HG03196 (cell line): ENCODE data around the gene RNF11.

Experiments used
- ATAC-seq: cut with Tn5 transposase; IDR thresholded peaks from one replicate; pipeline ENCODE4 v1.9.1; 2021; ENCODE audit not compliant: unreplicated experiment

The RNF11 gene

GRCh38 chr1:51294566-51295184 is 58.6 kb downstream of the RNF11 start:
- no peak for ATAC-seq

DNA sequence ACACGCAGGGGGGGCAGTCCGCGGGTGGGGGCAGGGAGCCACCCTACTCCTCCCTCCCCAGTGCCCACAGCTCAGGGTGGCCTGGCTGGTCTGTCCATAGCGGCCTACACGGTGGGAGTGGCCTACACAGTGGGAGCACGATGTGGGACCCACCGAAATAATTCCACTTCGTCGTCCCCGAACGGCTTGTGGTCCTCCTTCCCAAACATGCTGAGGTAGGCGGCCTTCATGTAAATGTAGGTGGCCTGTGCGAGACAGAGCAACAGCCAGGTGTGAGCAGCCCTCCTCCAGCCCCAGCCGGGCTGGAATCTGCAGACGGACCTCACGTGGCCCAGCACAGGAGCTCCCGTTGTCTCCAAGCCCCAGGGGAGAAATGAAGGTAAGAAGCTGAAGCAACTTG is 59.9 kb downstream of the RNF11 start:
- no peak for ATAC-seq

DNA sequence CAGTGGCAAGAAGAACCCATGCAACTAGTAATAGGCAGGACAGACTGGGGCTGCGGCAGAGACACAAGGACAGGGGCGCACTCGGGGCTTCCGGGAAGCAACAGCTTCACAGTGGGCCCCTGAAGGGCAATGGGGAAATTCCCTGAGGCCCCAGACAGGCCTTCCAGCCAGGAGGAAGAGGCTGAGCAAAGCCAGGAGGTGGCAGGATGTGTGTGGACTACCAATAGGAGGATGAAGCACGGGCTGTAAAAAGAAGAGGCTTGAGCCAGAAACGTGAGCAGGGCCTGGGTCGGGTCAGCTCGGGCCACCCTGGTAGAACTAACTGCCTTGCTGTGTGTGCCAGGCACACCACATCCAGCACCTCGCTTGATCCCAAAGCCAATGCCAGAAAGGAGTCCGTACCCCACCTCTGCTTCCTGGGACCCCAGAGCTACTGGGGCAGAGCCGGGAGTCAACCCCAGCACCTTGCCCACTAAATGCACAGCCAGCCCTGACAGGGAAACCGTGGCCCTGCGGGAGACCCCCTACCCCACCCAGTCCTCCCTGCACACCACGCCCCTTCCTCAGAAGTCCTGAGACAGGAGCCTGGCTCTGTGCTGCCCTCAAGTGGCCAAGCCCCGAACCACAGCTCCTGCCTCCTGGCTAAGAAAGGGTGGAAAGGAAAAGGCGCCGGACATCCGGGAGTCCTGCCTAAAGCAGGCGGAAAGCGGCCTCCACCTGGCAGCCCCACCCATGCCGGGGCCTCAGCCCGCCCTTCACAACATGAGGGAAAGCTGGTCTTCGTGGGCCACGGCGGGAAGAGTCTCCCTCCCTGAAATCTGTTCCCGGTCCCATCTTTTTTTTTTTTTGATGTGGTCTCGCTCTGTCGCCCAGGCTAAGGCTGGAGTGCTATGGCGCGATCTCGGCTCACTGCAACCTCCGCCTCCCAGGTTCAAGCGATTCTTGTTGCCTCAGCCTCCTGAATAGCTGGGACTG is 60.6 kb downstream of the RNF11 start:
- ATAC-seq, result no peak

DNA sequence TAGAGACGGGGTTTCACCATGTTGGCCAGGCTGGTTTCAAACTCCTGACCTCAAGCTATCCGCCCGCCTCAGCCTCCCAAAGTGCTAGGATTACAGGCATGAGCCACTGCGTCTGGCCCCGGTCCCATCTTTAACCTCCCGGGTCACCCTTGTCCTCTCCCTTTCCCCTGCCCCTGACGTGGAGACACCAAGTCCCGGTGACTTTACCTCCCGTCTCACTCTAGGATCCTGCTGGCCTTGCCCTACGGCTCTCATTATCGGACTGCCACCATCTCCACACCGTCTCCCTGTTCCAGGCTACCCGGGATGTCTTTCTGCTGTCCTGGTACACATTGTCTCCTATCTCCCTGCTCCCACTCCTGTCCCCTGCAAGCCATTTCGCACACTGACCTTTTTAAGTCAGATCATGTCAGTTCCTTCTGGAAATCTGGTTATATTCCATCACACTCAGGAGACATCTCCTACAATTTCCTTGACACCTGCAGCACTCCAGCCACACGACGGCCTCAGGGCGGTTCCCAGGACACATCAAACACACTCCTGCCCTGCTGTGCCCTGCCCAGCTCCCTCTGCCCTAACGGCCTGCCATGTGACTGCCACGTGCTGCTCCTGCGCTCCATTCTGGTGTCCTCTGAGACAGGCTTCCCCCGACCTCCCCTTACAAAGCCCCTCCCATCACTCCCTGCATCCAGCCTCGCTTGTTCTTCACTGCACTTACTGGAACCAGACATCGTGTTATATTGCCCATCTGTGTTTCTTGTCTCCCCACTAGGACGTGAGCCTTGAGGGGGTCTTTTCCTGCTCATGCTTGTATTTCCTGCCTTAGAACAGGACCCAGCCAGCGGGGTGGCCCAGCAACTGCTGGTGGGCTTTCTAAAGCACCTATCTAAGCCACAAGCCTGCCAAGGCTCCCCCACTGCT is 61.6 kb downstream of the RNF11 start:
- no peak for ATAC-seq

DNA sequence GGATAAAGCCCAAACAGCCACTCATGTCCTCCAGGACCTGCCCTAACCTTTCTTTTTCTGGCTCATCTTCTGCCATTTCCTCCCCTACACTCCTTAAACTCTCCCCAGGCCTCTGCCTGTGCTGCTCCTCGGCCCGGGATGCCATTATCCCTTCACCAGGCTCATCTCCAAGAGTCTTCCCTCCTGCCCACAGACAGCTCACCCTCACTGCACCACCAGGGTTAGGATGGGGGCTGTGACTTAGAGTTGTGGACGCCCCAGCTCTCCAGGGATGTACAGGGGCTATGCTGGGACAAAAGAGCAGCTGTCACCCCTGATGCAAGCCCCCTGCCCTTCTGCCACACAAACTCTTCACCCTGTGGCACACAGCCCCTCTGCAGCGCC is 62.2 kb downstream of the RNF11 start:
- no peak for ATAC-seq

DNA sequence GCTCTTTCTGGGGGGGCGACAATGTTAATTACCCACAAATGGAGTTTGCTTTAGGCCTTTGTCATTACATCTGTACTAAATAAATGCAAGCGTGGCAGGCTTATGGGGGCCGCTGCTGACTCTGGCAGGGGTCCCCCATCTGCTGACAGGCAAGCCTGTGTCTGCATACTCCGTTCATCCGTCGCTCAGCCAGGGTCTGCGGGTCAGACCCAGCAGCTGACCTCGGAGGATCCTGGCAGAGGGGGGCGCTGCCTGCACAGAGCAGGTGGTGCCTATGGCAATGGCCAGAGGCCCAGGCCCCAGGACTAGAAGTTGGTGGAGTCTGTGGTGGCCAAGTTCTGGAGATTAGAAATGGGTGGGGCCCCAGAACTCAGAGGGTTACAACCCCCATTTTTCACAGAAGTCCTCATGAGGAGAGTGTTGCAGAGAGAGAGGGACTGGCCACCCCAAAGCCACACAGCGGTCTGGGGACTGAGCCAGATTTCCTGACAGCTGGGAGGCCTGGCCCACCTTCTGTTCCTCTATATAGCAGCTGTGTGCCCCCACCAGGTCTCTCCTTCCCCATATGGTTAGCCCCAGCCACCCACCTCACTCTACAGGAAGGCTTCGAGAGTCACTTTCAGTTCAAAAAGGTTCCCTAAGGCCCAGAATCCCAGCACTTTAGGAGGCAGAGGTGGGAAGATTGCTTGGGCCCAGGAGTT is 63.3 kb downstream of the RNF11 start:
- no peak for ATAC-seq

- no peak for ATAC-seq
Measured at GRCh38 chr1:51299981-51300670, 64.1 kb downstream of the RNF11 start.

GRCh38 chr1:51301152-51301843 is 65.2 kb downstream of the RNF11 start:
- no peak for ATAC-seq

- ATAC-seq, result no peak
Measured at GRCh38 chr1:51301844-51302162, 65.7 kb downstream of the RNF11 start.

- ATAC-seq, result no peak
Measured at GRCh38 chr1:51302270-51302669, 66.2 kb downstream of the RNF11 start.

DNA sequence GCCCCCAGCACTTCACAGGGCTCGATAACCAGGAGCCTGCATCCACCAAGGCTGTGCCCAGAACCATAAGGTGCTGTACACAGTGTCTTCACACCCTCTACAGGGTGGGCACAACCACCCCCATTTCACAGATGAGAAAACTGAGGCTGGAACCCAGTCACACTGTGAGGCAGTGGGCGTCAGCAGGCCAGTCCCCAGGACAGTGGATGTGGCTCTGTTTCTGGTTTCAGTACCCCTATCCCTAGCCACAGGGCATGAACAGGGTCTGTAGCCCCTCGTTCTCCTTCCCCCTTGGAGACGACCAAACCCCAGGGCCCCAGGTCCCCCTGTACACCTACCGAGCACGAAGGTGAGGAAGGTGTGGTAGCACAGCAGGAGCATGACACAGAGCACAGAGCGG is 66.7 kb downstream of the RNF11 start:
- ATAC-seq, result no peak

GRCh38 chr1:51303315-51303714 is 67.2 kb downstream of the RNF11 start:
- ATAC-seq, result peak; percentile 6

DNA sequence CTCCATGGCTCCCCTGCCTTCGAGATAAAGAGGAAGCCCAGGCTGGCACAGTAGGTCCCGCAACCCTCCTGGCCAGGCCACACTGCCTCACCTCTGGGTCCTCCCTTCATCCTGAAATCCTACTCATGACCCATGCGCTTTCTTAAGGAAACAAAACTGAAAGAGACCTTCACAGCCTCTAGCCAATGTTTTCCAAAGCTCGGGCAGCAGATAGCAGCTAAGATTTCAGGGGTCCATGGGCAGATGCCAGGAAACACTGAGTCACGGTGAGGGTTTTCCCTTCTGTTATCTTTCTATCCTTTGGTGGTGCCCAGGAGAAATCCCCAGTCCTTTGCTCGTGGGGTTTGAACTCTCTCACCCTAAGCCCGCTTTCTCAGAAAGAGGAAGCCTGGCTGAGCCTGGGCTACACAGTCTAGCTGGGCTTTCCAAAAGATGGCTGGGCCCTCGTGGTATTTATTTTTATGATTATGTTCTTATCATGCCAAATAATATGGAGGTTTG is 67.7 kb downstream of the RNF11 start:
- ATAC-seq, result peak; percentile 51

DNA sequence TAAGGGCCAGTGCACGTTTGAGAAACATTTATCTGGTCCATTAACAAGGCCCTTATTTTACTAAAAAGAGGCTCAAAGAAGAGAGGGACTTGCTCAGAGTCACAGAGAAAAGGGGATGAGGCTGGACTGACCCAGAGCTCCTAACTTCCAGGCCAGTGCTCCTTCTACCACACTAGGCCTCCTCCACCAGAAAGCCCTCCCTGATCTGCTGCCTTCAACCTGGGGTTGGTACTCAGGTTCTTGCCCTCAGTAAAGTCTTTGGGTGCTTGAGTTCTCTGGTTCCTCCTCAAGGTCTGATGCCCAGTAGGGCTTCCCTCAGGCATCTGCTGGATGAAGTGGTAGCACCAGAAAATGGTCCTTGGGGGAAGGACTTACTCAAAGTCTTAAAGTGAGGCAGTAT is 68.3 kb downstream of the RNF11 start:
- ATAC-seq, result no peak

GRCh38 chr1:51305371-51305823 is 69.3 kb downstream of the RNF11 start:
- no peak for ATAC-seq

GRCh38 chr1:51306950-51307349 is 70.9 kb downstream of the RNF11 start:
- no peak for ATAC-seq

DNA sequence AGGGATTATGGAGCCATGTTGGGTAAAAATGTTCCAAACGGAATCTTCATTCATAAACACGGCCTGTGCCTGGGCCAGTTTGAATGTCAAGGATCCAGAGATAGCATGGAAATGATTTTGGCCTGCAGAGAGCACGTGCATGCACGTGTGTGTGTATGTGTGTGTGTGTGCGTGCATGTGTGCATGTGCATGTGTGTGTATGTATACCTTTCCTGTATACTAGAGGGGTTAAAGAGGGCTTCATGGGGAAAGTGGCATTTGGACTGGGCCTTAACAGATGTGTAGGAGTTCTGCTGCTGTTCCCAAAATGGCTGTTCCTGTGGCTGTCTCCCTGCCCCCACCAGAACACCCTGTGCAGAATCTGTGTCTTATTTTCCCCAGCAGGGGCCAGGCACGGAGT is 72.6 kb downstream of the RNF11 start:
- no peak for ATAC-seq

- ATAC-seq, result no peak
Measured at GRCh38 chr1:51309291-51309690, 73.2 kb downstream of the RNF11 start.

GRCh38 chr1:51310871-51311613 is 75.0 kb downstream of the RNF11 start:
- no peak for ATAC-seq
